Gastrocnemius medialis (tissue), 4 donors: Measurements from ENCODE around the gene RASGRP2. TPM values are rescaled to one million over a fixed set of nuclear protein-coding genes. Genes with fewer than 3 reads are reported as not detected.

Experiments used
- ATAC-seq, 2 donors: fragments of 150-250 bp; one replicate each; pipeline ENCODE4 v1.9.1; 2016
- DNase-seq, 2 donors: peaks; one replicate each; pipeline ENCODE4 v3.0.0-alpha.2; 2019
- H3K27ac ChIP-seq, 4 donors: fragments of 200-600 bp; sonication (generic); 1 replicate in 1 of 4; 2 replicates in 3 of 4; pipeline ENCODE4 v1.5.1; 2016 to 2018; ENCODE audit warnings: mild to moderate bottlenecking in 2 of 4, moderate library complexity in 1 of 4
- H3K27me3 ChIP-seq, 3 donors: fragments of 200-600 bp; sonication (generic) in 2 of 3; 1 replicate in 1 of 3; 2 replicates in 2 of 3; pipeline versions ENCODE4 v1.5.1 to v1.6.0; 2016 to 2019; ENCODE audit warnings: mild to moderate bottlenecking in 1 of 3, moderate library complexity in 1 of 3
- H3K36me3 ChIP-seq, 2 donors: fragments of 200-600 bp; sonication (generic) in 1 of 2; one replicate each; pipeline ENCODE4 v1.5.1; 2017 to 2018
- H3K4me1 ChIP-seq, 2 donors: fragments of 200-600 bp; sonication (generic) in 1 of 2; one replicate each; pipeline ENCODE4 v1.5.1; 2016 to 2017; ENCODE audit warnings: mild to moderate bottlenecking in 2 of 2
- H3K4me3 ChIP-seq, 4 donors: fragments of 200-600 bp; sonication (generic) in 3 of 4; 1 replicate in 1 of 4; 2 replicates in 3 of 4; pipeline ENCODE4 v1.5.1; 2016 to 2019; ENCODE audit warnings: mild to moderate bottlenecking in 2 of 4
- H3K9me3 ChIP-seq, 3 donors: fragments of 200-600 bp; sonication (generic) in 2 of 3; 1 replicate in 1 of 3; 2 replicates in 2 of 3; pipeline ENCODE4 v1.5.1; 2016 to 2019
- CTCF ChIP-seq, 5 experiments: fragments of 450-650 bp in 3 of 5; fragments of 200-600 bp in 2 of 5; sonication (generic) in 2 of 5; IDR thresholded peaks in 4 of 5; conservative IDR thresholded peaks in 1 of 5; 1 replicate in 4 of 5; 2 replicates in 1 of 5; pipeline ENCODE4 v1.5.1; 2016 to 2019; ENCODE audit warnings: antibody characterized with exemption in 5 of 5, mild to moderate bottlenecking in 3 of 5, moderate library complexity in 3 of 5
- POLR2A ChIP-seq, 2 donors: fragments of 450-650 bp; IDR thresholded peaks; one replicate each; pipeline ENCODE4 v1.6.1; 2017; ENCODE audit warnings: antibody characterized with exemption in 2 of 2, mild to moderate bottlenecking in 2 of 2, moderate library complexity in 2 of 2
- in situ Hi-C, 4 donors: fragments of 200-750 bp; cut with MboI; loops; one replicate each; pipeline versions ENCODE4 v1.15.0 to v1.8.0; 2017; ENCODE audit warnings: low sequenced_read_pairs in 4 of 4
- intact Hi-C: fragments of 100-400 bp; cut with DNase I; formaldehyde crosslinking; loops from one replicate; pipeline ENCODE4 v1.15.1; 2023; ENCODE audit warnings: low total_unique reads
- total RNA-seq, 4 donors: library from RNA; depleted of rRNA; stranded (reverse); fragments of >200 nt; gene quantifications; one replicate each; pipeline versions ENCODE4 v1.1.0 to v1.2.3, GENCODE V29; 2016

Gene RASGRP2
- total RNA-seq, 4 donors from 2014 or later = 2.9 to 10.9 (median 7.1) TPM

DNA sequence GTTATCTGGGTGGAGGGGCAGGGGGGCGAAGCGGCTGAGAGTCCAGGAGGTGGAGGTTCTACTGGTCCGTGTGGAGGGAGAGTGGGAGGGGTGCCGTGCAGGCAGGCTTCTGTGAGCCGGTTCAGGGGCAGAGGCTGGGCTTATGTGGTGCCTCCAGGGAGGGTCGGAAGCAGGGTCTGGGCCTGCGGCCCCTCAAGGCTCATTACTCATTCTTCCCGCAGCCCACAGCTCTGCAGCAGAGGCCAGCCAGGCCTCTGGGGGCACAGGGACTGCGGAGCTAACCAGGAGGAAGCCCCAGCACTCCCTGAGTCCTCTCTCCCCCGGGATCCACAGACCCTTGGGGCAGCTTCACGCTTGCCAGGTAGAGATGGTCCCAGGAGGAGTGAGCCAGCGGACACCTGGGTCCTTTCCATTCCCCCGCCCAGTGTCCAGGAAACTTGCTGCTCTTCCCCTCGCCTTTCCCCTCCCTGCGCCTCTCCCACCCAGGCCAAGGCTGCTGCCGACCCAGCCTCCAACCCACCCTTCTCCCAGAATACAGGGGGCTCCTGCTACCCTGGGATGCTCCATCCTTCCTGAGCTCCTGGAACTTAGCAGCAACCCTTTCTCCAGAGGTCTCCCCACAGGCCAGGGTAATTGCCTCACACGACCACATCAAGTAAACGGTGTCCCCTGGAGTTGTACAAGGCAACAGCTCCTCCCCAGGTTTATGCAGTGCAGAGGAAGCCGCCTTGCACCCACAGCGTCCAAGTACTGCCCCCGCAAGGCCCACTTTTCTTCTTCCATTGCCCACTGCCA is 27.3 kb downstream of the RASGRP2 start:
- H3K27me3 ChIP-seq = peaks cover 43 to 59% (median 50%) of the 10 kb centered on the region in 3 donors
- no peak overlapping the region for H3K4me3 ChIP-seq
- TF ChIP-seq POLR2A (IDR thresholded peaks at IDR 0.05) (no peak), CTCF (IDR thresholded peaks at IDR 0.05 in 4 of 5, conservative IDR thresholded peaks at IDR 0.05 in 1 of 5) (no peak)
- in situ Hi-C loops (no loop called here), intact Hi-C loops (no loop called here)
- H3K36me3 ChIP-seq = no peaks in the 10 kb centered on the region
- ATAC-seq = no peak
- no peak overlapping the region for H3K27ac ChIP-seq
- no peak for DNase-seq
- H3K9me3 ChIP-seq = no peaks in the 10 kb centered on the region
- no peaks in the 10 kb centered on the region for H3K4me1 ChIP-seq

GRCh38 chr11:64715756-64716472 is 28.0 kb downstream of the RASGRP2 start:
- Histone ChIP-seq H3K27ac (no peak overlapping the region), H3K36me3 (no peaks in the 10 kb centered on the region), H3K4me3 (no peak overlapping the region), H3K9me3 (no peaks in the 10 kb centered on the region), H3K27me3 (peaks cover 49 to 63% (median 56%) of the 10 kb centered on the region in 3 donors), H3K4me1 (no peaks in the 10 kb centered on the region)
- intact Hi-C loops (no loop called here), in situ Hi-C loops (no loop called here)
- DNase-seq (no peak), ATAC-seq (no peak)
- TF ChIP-seq POLR2A (IDR thresholded peaks at IDR 0.05) = no peak
- no peak for TF ChIP-seq CTCF (IDR thresholded peaks at IDR 0.05 in 4 of 5, conservative IDR thresholded peaks at IDR 0.05 in 1 of 5)

DNA sequence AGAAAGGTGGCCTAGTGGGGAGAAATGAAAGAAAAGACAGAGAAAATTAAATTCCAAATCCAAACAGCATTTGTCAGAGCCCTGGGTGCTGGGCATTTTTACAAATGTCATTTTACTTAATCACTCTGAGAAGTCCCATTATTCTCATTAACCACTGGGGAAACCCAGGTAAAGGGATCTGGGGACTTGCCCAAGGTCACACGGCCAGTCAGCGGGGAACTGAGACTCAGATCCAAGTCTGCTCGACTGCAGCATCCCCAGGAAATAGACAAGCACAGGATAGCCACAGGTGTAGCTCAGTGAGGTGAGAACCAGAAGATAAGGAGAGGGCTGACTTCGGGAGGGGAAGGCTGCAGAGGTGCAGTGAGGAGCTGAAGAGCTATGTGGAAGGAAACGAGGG is 28.8 kb downstream of the RASGRP2 start:
- DNase-seq = no peak
- Histone ChIP-seq H3K27ac (no peak overlapping the region), H3K4me3 (no peak overlapping the region), H3K36me3 (no peaks in the 10 kb centered on the region), H3K27me3 (peaks cover 52 to 71% (median 57%) of the 10 kb centered on the region in 3 donors), H3K4me1 (no peaks in the 10 kb centered on the region), H3K9me3 (no peaks in the 10 kb centered on the region)
- ATAC-seq = no peak
- TF ChIP-seq POLR2A (IDR thresholded peaks at IDR 0.05) (no peak), CTCF (IDR thresholded peaks at IDR 0.05 in 4 of 5, conservative IDR thresholded peaks at IDR 0.05 in 1 of 5) (no peak)
- intact Hi-C loops = no loop called here
- in situ Hi-C loops = no loop called here

DNA sequence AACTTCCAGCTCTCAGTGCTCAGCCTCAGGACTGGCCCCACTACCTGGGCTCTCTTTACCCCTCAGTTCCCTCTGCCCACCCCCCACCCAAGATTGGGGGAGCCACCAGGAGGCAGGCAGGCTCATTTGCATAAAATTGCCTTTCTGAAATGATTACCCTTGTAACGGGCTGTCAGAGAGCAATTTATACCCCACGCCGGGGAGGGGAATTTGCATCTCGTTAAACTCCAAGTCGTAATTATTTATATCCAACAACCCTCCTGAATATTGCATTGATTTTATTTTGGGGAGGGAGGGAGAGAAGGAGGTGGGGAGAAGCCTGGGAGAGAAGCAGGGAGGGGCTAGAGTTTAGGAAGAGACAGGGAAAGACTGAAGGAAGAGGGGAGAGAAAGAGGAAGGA is 29.3 kb downstream of the RASGRP2 start:
- no peak for DNase-seq
- ATAC-seq = no peak
- Histone ChIP-seq H3K27ac (no peak overlapping the region), H3K27me3 (peaks cover 52 to 75% (median 58%) of the 10 kb centered on the region in 3 donors), H3K9me3 (no peaks in the 10 kb centered on the region), H3K4me3 (no peak overlapping the region), H3K36me3 (no peaks in the 10 kb centered on the region), H3K4me1 (no peaks in the 10 kb centered on the region)
- TF ChIP-seq CTCF (IDR thresholded peaks at IDR 0.05 in 4 of 5, conservative IDR thresholded peaks at IDR 0.05 in 1 of 5) = no peak
- intact Hi-C loops (no loop called here), in situ Hi-C loops (no loop called here)
